Urinary bladder (tissue), 4 donors: ENCODE measurements around the gene DEPDC4. TPM values are rescaled to one million over a fixed set of nuclear protein-coding genes. Genes with fewer than 3 reads are reported as not detected.
"Not testable (repeated sequence)": the region's sequence is repeated elsewhere in the genome, so short reads cannot be mapped to it uniquely, and the experiment has no call there.

Experiments used
- DNase-seq: peaks from one replicate; pipeline ENCODE4 v3.0.0-alpha.2; 2015; ENCODE audit errors: extremely low spot score
- H3K27ac ChIP-seq: one replicate; pipeline ENCODE4 v1.5.1; 2013; ENCODE audit warnings: low read depth, mild to moderate bottlenecking, moderate library complexity
- H3K36me3 ChIP-seq: one replicate; pipeline ENCODE4 v1.6.1; 2013; ENCODE audit warnings: mild to moderate bottlenecking, moderate library complexity; ENCODE audit not compliant: insufficient read depth
- H3K4me1 ChIP-seq: one replicate; pipeline ENCODE4 v1.6.1; 2013; ENCODE audit warnings: mild to moderate bottlenecking, moderate library complexity; ENCODE audit not compliant: insufficient read depth
- H3K4me3 ChIP-seq: one replicate; pipeline ENCODE4 v1.5.1; 2013; ENCODE audit warnings: low read depth, low read length
- WGBS: extraction: QIAGEN DNeasy Blood & Tissue Kit; methylation state at CpG from one replicate; pipeline ENCODE4 v1.1.7; 2013; 5-methylcytosine and 5-hydroxymethylcytosine counted together
- polyA plus RNA-seq: library from polyadenylated mRNA; stranded (reverse); fragments of 200-250 nt; gene quantifications from one replicate; pipeline ENCODE4 v1.2.3, GENCODE V29; 2013
- total RNA-seq: library from RNA; depleted of rRNA; stranded (reverse); fragments of >200 nt; gene quantifications from one replicate; pipeline ENCODE4 v1.2.3, GENCODE V29; 2014
- donor health status: healthy with polysubstance abuse.
- donor health status: healthy.

Gene DEPDC4
- total and polyA plus RNA-seq, 2 donors: 0.92 to 3.4 TPM

- H3K36me3 ChIP-seq: no peaks in the 10 kb centered on the region
- no peak for DNase-seq
- no peak overlapping the region for H3K4me3 ChIP-seq
- H3K27ac ChIP-seq: no peak overlapping the region
- 96% methylated on average over 7 of the region's 7 CpGs for WGBS
- no peaks in the 10 kb centered on the region for H3K4me1 ChIP-seq
Measured at GRCh38 chr12:100279159-100279558, 12.3 kb upstream of the DEPDC4 start.

GRCh38 chr12:100274291-100274690, 7.4 kb upstream of the DEPDC4 start:
- WGBS: 88% methylated on average over 2 of the region's 2 CpGs
- Histone ChIP-seq H3K27ac (no peak overlapping the region), H3K36me3 (no peaks in the 10 kb centered on the region), H3K4me1 (no peaks in the 10 kb centered on the region), H3K4me3 (no peak overlapping the region)
- no peak for DNase-seq

DNA sequence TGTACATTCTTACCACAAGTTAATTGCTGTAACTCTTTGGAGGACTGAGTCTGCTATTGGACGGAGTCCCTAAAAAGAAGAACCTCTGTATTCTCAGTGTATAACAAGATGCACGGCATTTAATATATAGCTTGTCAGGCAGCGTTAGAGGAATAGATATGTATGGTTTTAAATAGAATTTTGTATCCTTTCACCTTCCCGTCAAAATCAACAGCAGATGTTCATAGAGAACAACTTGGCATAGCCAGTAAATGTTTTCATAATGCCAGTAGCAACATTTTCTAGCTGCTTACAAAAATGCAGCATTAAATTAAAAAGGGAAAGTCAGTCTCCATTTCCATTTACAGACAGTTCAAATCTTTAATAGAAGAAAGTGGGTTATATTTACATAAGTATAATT, 6.9 kb upstream of the DEPDC4 start:
- DNase-seq: no peak
- 74% methylated on average over 4 of the region's 4 CpGs for WGBS
- H3K4me1 ChIP-seq: no peaks in the 10 kb centered on the region
- no peak overlapping the region for H3K4me3 ChIP-seq
- H3K36me3 ChIP-seq: no peaks in the 10 kb centered on the region
- H3K27ac ChIP-seq: no peak overlapping the region

DNA sequence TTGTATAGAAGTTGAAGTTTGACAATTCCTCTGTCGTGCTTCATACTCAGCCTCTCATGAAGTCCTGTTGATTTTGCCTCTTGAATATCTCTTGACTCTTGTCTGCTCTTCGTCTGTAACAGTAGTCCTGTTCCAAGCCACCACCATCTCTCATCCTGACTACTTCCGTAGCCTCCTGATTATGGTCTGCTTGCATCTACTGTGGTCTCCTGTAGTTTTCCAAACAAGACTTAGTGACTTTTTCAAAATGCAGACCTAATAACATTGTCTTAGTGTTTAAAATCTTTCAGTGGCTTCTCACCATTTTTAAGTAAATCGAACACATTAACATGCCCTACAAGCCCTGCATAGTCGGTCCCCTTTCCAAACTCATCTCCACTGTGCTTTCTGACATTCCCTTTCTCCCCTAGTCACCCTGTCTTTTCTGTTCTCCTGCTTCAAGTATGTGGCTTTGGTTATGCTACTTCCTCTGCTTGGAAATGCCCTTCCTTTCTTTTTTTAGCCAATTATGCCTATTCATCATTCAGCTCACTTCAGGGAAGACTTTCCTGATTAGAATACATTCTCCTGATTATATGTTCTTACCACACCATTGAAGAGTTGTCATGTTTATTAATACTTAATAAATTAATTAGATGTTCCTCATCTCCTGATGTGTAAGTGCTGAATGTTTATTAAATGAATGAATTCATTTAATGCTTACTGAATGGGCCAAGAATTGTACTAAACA, 2.1 kb upstream of the DEPDC4 start:
- WGBS: 56% methylated on average over 5 of the region's 5 CpGs
- H3K4me1 ChIP-seq: no peaks in the 10 kb centered on the region
- no peaks in the 10 kb centered on the region for H3K36me3 ChIP-seq
- no peak for DNase-seq
- H3K4me3 ChIP-seq: no peak overlapping the region
- no peak overlapping the region for H3K27ac ChIP-seq

- under 1% methylated on average over 33 of the region's 33 CpGs for WGBS
- H3K4me1 ChIP-seq: no peaks in the 10 kb centered on the region
- H3K27ac ChIP-seq: peak overlapping the region; percentile 94
- no peaks in the 10 kb centered on the region for H3K36me3 ChIP-seq
- peak overlapping the region; percentile 94 for H3K4me3 ChIP-seq
- peak; percentile 6 for DNase-seq
Measured at GRCh38 chr12:100267603-100268281, 863 bp upstream of the DEPDC4 start.

DNA sequence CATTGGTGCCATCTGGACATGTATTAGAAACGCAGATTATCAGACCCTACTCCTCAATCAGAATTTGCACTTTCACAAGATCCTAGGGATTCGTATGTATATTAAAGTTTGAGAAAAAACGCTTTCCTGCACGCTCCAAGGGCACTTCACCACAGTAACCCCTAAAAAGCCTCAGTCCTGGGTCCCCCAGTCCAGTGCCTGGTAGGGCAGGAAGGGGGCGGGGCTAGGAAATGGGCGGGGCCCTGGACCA, 369 bp downstream of the DEPDC4 start:
- 1% methylated on average over 6 of the region's 6 CpGs for WGBS
- DNase-seq: no peak
- Histone ChIP-seq H3K36me3 (no peaks in the 10 kb centered on the region), H3K4me3 (peak overlapping the region; percentile 94), H3K4me1 (no peaks in the 10 kb centered on the region), H3K27ac (no peak overlapping the region)

- no peaks in the 10 kb centered on the region for H3K36me3 ChIP-seq
- 62% methylated on average over 11 of the region's 11 CpGs for WGBS
- no peak overlapping the region for H3K27ac ChIP-seq
- no peak for DNase-seq
- H3K4me1 ChIP-seq: no peaks in the 10 kb centered on the region
- H3K4me3 ChIP-seq: peak overlapping the region; percentile 94
Measured at GRCh38 chr12:100265732-100266584, 921 bp downstream of the DEPDC4 start.

DNA sequence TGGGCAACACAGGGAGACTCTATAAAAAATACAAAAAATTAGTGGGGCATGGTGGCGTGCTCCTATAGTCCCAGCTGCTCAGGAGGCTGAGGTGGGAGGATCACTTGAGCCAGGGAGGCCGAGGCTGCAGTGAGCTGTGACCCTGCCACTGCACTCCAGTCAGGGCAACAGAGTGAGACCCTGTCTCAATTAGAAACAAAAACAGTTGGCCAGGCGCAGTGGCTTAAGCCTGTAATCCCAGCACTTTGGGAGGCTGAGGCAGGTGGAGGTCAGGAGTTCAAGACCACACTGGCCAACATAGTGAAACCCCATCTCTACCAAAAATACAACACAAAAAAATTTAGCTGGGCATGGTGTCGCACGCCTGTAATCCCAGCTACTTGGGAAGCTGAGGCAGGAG, 1.8 kb downstream of the DEPDC4 start:
- not testable (repeated sequence) for H3K4me3 ChIP-seq, H3K36me3 ChIP-seq, H3K27ac ChIP-seq, H3K4me1 ChIP-seq, DNase-seq
- 95% methylated on average over 5 of the region's 5 CpGs for whole genome bisulfite sequencing

- H3K4me3 ChIP-seq: no peak overlapping the region
- DNase-seq: no peak
- no peaks in the 10 kb centered on the region for H3K4me1 ChIP-seq
- H3K36me3 ChIP-seq: no peaks in the 10 kb centered on the region
- H3K27ac ChIP-seq: no peak overlapping the region
- 90% methylated on average over 5 of the region's 5 CpGs for WGBS
Measured at GRCh38 chr12:100263131-100263530, 3.7 kb downstream of the DEPDC4 start.

DNA sequence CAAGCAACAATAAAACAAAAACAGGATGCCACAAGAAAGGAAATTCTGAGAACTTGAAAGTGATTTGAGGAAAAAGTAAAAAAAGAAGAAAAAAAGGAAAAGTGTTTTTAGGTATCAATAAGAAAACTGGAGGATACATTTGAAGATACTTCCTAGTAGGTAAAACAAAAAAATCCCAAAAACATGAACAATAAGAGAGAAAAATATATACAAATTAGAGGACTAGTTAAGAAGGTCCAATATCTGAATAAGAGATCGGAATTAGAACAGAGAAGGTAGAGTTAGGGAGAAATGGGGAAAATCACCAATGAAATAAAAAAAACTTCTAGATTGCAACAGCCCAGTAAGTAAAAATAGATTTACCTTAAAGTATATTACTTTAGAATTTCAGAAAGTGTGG, 8.8 kb downstream of the DEPDC4 start:
- no peak overlapping the region for H3K27ac ChIP-seq
- no peaks in the 10 kb centered on the region for H3K36me3 ChIP-seq
- H3K4me3 ChIP-seq: no peak overlapping the region
- no peak for DNase-seq
- WGBS: 95% methylated on average over 1 of the region's 1 CpG
- H3K4me1 ChIP-seq: no peaks in the 10 kb centered on the region

GRCh38 chr12:100254876-100255275, 12.0 kb downstream of the DEPDC4 start:
- Histone ChIP-seq H3K36me3 (no peaks in the 10 kb centered on the region), H3K4me3 (no peak overlapping the region), H3K27ac (no peak overlapping the region), H3K4me1 (no peaks in the 10 kb centered on the region)
- WGBS: 86% methylated on average over 1 of the region's 1 CpG
- DNase-seq: no peak

GRCh38 chr12:100253437-100253836, 13.4 kb downstream of the DEPDC4 start:
- no peak overlapping the region for H3K27ac ChIP-seq
- H3K36me3 ChIP-seq: no peaks in the 10 kb centered on the region
- 94% methylated on average over 1 of the region's 1 CpG for WGBS
- no peaks in the 10 kb centered on the region for H3K4me1 ChIP-seq
- no peak overlapping the region for H3K4me3 ChIP-seq
- no peak for DNase-seq

DNA sequence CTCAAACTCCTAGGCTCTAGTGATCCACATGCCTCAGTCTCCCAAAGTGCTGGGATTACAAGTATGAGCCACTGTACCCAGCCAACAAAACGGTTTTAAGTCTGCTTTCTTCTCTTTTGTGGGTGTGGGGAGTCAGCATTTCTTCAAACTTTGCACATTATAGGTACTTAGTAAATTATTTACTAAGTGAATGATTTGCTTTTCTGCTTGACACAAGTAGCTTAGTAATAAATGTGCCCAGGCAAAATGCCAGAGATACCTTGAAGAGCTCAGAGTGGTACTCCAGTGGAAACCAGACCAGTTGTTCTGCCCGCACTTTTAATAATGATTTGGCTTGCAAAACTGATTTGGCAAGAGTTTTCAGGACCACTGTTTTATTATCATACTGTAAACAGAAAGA, 15.0 kb downstream of the DEPDC4 start:
- 69% methylated on average over 2 of the region's 2 CpGs for WGBS
- Histone ChIP-seq H3K27ac (no peak overlapping the region), H3K4me1 (no peaks in the 10 kb centered on the region), H3K36me3 (no peaks in the 10 kb centered on the region), H3K4me3 (no peak overlapping the region)
- DNase-seq: no peak

DNA sequence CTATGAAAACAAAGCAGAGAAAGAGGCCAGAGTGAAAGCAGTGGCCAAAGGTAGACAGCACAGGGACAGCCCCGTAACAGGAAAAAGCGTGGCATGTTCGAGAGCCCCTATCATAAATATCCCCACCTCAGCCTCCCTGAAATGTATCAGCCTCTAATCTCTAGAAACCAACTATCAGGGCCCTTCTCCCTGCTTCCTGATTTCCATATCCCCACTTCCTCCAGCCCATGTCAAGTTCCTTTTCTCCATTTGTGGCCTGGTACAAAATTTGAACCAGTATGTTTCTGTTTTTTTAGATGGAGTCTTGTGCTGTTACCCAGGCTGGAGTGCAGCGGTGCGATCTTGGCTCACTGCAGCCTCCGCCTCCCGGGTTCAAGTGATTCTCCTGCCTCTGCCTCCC, 16.9 kb downstream of the DEPDC4 start:
- Histone ChIP-seq H3K4me1 (no peaks in the 10 kb centered on the region), H3K4me3 (no peak overlapping the region), H3K27ac (no peak overlapping the region), H3K36me3 (no peaks in the 10 kb centered on the region)
- WGBS: 97% methylated on average over 7 of the region's 7 CpGs
- DNase-seq: no peak
